ENCODE data around the gene HNRNPH1. TPM values are rescaled to one million over a fixed set of nuclear protein-coding genes. Genes with fewer than 3 reads are reported as not detected.
"Not testable (repeated sequence)": the region's sequence is repeated elsewhere in the genome, so short reads cannot be mapped to it uniquely, and the experiment has no call there.

The HNRNPH1 gene
- total RNA-seq, 1 donor from 2014 or later: 458 TPM

GRCh38 chr5:179639296-179639695 lies 15.8 kb upstream of the HNRNPH1 start:
- H3K27me3 Mint-ChIP-seq (ENCODE audit: low read depth, unreplicated experiment); H3K36me3 Mint-ChIP-seq (ENCODE audit: low read depth, unreplicated experiment); FAIRE-seq; H3K36me3 ChIP-seq (ENCODE audit: insufficient read depth, low read length); H3K4me1 Mint-ChIP-seq (ENCODE audit: low read depth, unreplicated experiment); H3K4me1 ChIP-seq (ENCODE audit: insufficient read depth, low read length); H3K9me3 Mint-ChIP-seq (ENCODE audit: unreplicated experiment); H2AFZ ChIP-seq (ENCODE audit: low read depth, low read length); H4K20me1 ChIP-seq (ENCODE audit: insufficient read depth, low read length); H3K9ac ChIP-seq (ENCODE audit: low read length); H3K27ac ChIP-seq (ENCODE audit: low read depth, low read length); H3K79me2 ChIP-seq (ENCODE audit: insufficient read depth, low read length); H3K4me3 Mint-ChIP-seq (ENCODE audit: unreplicated experiment); H3K27me3 ChIP-seq (ENCODE audit: insufficient read depth, low read length); H3K4me3 ChIP-seq (ENCODE audit: insufficient read depth, low read depth, low read length); H3K4me2 ChIP-seq (ENCODE audit: low read length); H3K27ac Mint-ChIP-seq (ENCODE audit: unreplicated experiment); H3K9me3 ChIP-seq (ENCODE audit: insufficient read depth, low read depth, low read length); DNase-seq (ENCODE audit: low read depth): not testable (repeated sequence)

- FAIRE-seq; H2AFZ ChIP-seq (ENCODE audit: low read depth, low read length); H3K27ac ChIP-seq (ENCODE audit: low read depth, low read length); H3K4me1 ChIP-seq (ENCODE audit: insufficient read depth, low read length); H3K79me2 ChIP-seq (ENCODE audit: insufficient read depth, low read length); H3K27ac Mint-ChIP-seq (ENCODE audit: unreplicated experiment); H3K4me3 ChIP-seq (ENCODE audit: insufficient read depth, low read depth, low read length); H3K4me1 Mint-ChIP-seq (ENCODE audit: low read depth, unreplicated experiment); H3K4me2 ChIP-seq (ENCODE audit: low read length); H3K4me3 Mint-ChIP-seq (ENCODE audit: unreplicated experiment); H3K9ac ChIP-seq (ENCODE audit: low read length); H3K9me3 ChIP-seq (ENCODE audit: insufficient read depth, low read depth, low read length); H4K20me1 ChIP-seq (ENCODE audit: insufficient read depth, low read length); DNase-seq (ENCODE audit: low read depth); H3K9me3 Mint-ChIP-seq (ENCODE audit: unreplicated experiment); H3K27me3 ChIP-seq (ENCODE audit: insufficient read depth, low read length); H3K27me3 Mint-ChIP-seq (ENCODE audit: low read depth, unreplicated experiment); H3K36me3 Mint-ChIP-seq (ENCODE audit: low read depth, unreplicated experiment); H3K36me3 ChIP-seq (ENCODE audit: insufficient read depth, low read length): not testable (repeated sequence)
These were observed 11.1 kb upstream of the HNRNPH1 start for GRCh38 chr5:179634370-179635172.

GRCh38 chr5:179633501-179634369 lies 10.3 kb upstream of the HNRNPH1 start:
- not testable (repeated sequence) for H3K27ac ChIP-seq (ENCODE audit: low read depth, low read length); H3K27ac Mint-ChIP-seq (ENCODE audit: unreplicated experiment); FAIRE-seq; H3K36me3 ChIP-seq (ENCODE audit: insufficient read depth, low read length); H3K4me1 Mint-ChIP-seq (ENCODE audit: low read depth, unreplicated experiment); H3K36me3 Mint-ChIP-seq (ENCODE audit: low read depth, unreplicated experiment); H3K4me1 ChIP-seq (ENCODE audit: insufficient read depth, low read length); H3K79me2 ChIP-seq (ENCODE audit: insufficient read depth, low read length); H3K9ac ChIP-seq (ENCODE audit: low read length); H3K27me3 ChIP-seq (ENCODE audit: insufficient read depth, low read length); H3K9me3 Mint-ChIP-seq (ENCODE audit: unreplicated experiment); DNase-seq (ENCODE audit: low read depth); H2AFZ ChIP-seq (ENCODE audit: low read depth, low read length); H4K20me1 ChIP-seq (ENCODE audit: insufficient read depth, low read length); H3K27me3 Mint-ChIP-seq (ENCODE audit: low read depth, unreplicated experiment); H3K9me3 ChIP-seq (ENCODE audit: insufficient read depth, low read depth, low read length)
- H3K4me3 ChIP-seq (ENCODE audit: insufficient read depth, low read depth, low read length): peak overlapping the region; percentile 23
- H3K4me2 ChIP-seq (ENCODE audit: low read length): peak overlapping the region; percentile 62
- H3K4me3 Mint-ChIP-seq (ENCODE audit: unreplicated experiment): peak overlapping the region; percentile 60

- FAIRE-seq (no peak), DNase-seq (ENCODE audit: low read depth) (no peak)
- H3K27me3 ChIP-seq (ENCODE audit: insufficient read depth, low read length): no peaks in the 10 kb centered on the region
- H3K9ac ChIP-seq (ENCODE audit: low read length): peak overlapping the region; percentile 99
- Mint-ChIP-seq H3K36me3 (ENCODE audit: low read depth, unreplicated experiment) (peaks cover 20% of the 10 kb centered on the region), H3K4me3 (ENCODE audit: unreplicated experiment) (peak overlapping the region; percentile 95), H3K4me1 (ENCODE audit: low read depth, unreplicated experiment) (peaks cover 12% of the 10 kb centered on the region), H3K27me3 (ENCODE audit: low read depth, unreplicated experiment) (no peaks in the 10 kb centered on the region), H3K27ac (ENCODE audit: unreplicated experiment) (peak overlapping the region; percentile 99), H3K9me3 (ENCODE audit: unreplicated experiment) (no peaks in the 10 kb centered on the region)
- H3K36me3 ChIP-seq (ENCODE audit: insufficient read depth, low read length): peaks cover 24% of the 10 kb centered on the region
- H3K4me2 ChIP-seq (ENCODE audit: low read length): peak overlapping the region; percentile 90
- H4K20me1 ChIP-seq (ENCODE audit: insufficient read depth, low read length): peaks cover 34% of the 10 kb centered on the region
- H2AFZ ChIP-seq (ENCODE audit: low read depth, low read length): peak overlapping the region; percentile 86
- peaks cover 25% of the 10 kb centered on the region for H3K4me1 ChIP-seq (ENCODE audit: insufficient read depth, low read length)
- peak overlapping the region; percentile 94 for H3K27ac ChIP-seq (ENCODE audit: low read depth, low read length)
- no peaks in the 10 kb centered on the region for H3K9me3 ChIP-seq (ENCODE audit: insufficient read depth, low read depth, low read length)
- TF ChIP-seq EZH2 (IDR thresholded peaks at IDR 0.05; ENCODE audit: insufficient read depth, low read length): no peak
- TF ChIP-seq CTCF (IDR thresholded peaks at IDR 0.05; ENCODE audit: insufficient read depth, low read depth, low read length): no peak
- peak overlapping the region; percentile 91 for H3K4me3 ChIP-seq (ENCODE audit: insufficient read depth, low read depth, low read length)
- H3K79me2 ChIP-seq (ENCODE audit: insufficient read depth, low read length): peaks cover 40% of the 10 kb centered on the region
These were observed 1.4 kb upstream of the HNRNPH1 start for GRCh38 chr5:179624841-179625271.
